OCI-LY7 (cell line): ENCODE results near the gene EPHA1. TPM values are rescaled to one million over a fixed set of nuclear protein-coding genes. Genes with fewer than 3 reads are reported as not detected.

ENCODE experiments used
- BruUV-seq: library from RNA; stranded (reverse); fragments of 400-500 nt; replicated peaks from 2 replicates; lab custom pipeline; 2021; lab: Mats Ljungman, UMichigan
- CTCF ChIA-PET: fragments of 300-600 bp; sonication (Branson Sonifier 250); formaldehyde crosslinking; loops from one replicate; lab custom pipeline; 2022; ENCODE audit warnings: antibody characterized with exemption; ENCODE audit not compliant: unreplicated experiment; lab: Charles Lee
- POLR2A ChIA-PET: fragments of 300-600 bp; sonication (Branson Sonifier 250); formaldehyde crosslinking; loops from one replicate; lab custom pipeline; 2022; ENCODE audit warnings: antibody characterized with exemption; lab: Charles Lee
- DNase-seq: peaks from one replicate; pipeline ENCODE4 v3.0.0-alpha.2; 2015; ENCODE audit warnings: low spot score
- H2AFZ ChIP-seq: fragments of 200-600 bp; sonication (generic), shearing (Covaris generic); 2 replicates; pipeline ENCODE4 v1.6.1; 2014; ENCODE audit warnings: mild to moderate bottlenecking, antibody characterized with exemption, low read length, moderate library complexity
- H3K27ac ChIP-seq: fragments of 200-600 bp; sonication (generic); 2 replicates; pipeline ENCODE4 v1.5.1; 2014; ENCODE audit warnings: mixed run types, low read depth, mild to moderate bottlenecking, moderate library complexity, low read length, inconsistent platforms; ENCODE audit not compliant: poor library complexity, severe bottlenecking
- H3K36me3 ChIP-seq: fragments of 200-600 bp; sonication (generic); 2 replicates; pipeline ENCODE4 v1.6.1; 2014; ENCODE audit warnings: mild to moderate bottlenecking, antibody characterized with exemption, low read length, moderate library complexity, mixed read lengths; ENCODE audit not compliant: insufficient read depth
- H3K4me1 ChIP-seq: fragments of 200-600 bp; sonication (generic); 2 replicates; pipeline ENCODE4 v1.5.1; 2014; ENCODE audit warnings: mild to moderate bottlenecking, low read length; ENCODE audit not compliant: insufficient read depth, poor library complexity, severe bottlenecking
- H3K4me2 ChIP-seq: fragments of 200-600 bp; sonication (generic); 2 replicates; pipeline ENCODE4 v1.6.1; 2014; ENCODE audit warnings: mild to moderate bottlenecking, low read length
- H3K4me3 ChIP-seq: fragments of 200-600 bp; sonication (generic); 2 replicates; pipeline ENCODE4 v1.5.1; 2014; ENCODE audit warnings: mild to moderate bottlenecking, low read depth, low read length; ENCODE audit not compliant: poor library complexity, severe bottlenecking
- H3K79me2 ChIP-seq: fragments of 200-600 bp; sonication (generic); 2 replicates; pipeline ENCODE4 v1.6.1; 2016; ENCODE audit warnings: low read depth, mild to moderate bottlenecking, low read length, moderate library complexity, mixed read lengths; ENCODE audit not compliant: insufficient read depth
- H3K9me2 ChIP-seq: fragments of 200-600 bp; sonication (generic); 2 replicates; pipeline ENCODE4 v1.6.1; 2016; ENCODE audit warnings: mild to moderate bottlenecking, low read length, mixed read lengths; ENCODE audit not compliant: insufficient read depth
- H3K9me3 ChIP-seq: fragments of 200-600 bp; sonication (generic); 2 replicates; pipeline ENCODE4 v1.6.1; 2014; ENCODE audit warnings: mild to moderate bottlenecking, mixed run types, low read length, mixed read lengths
- H4K20me1 ChIP-seq: fragments of 200-600 bp; sonication (generic); 2 replicates; pipeline ENCODE4 v1.6.1; 2014; ENCODE audit warnings: mild to moderate bottlenecking, antibody characterized with exemption, low read length, moderate library complexity, mixed read lengths; ENCODE audit not compliant: insufficient read depth
- EZH2phosphoT487 ChIP-seq: fragments of 200-600 bp; sonication (generic); IDR thresholded peaks from 2 replicates; pipeline ENCODE4 v1.6.1; 2018; ENCODE audit warnings: low read depth, borderline replicate concordance, mild to moderate bottlenecking, mixed run types, antibody characterized with exemption, low read length, moderate library complexity, mixed read lengths
- intact Hi-C: fragments of 100-400 bp; cut with micrococcal nuclease; formaldehyde crosslinking; loops from one replicate; pipeline ENCODE4 v1.10.0; 2022; ENCODE audit not compliant: unreplicated experiment
- total RNA-seq, 2 experiments: library from RNA; depleted of rRNA in 1 of 2; stranded (reverse); fragments of >200 nt in 1 of 2; shearing (Covaris generic) in 1 of 2; gene quantifications; 2 replicates each; pipeline ENCODE4 v1.2.3, GENCODE V29; 2014 to 2022
- TF ChIP-seq, protein P1 (sequence below): fragments of 200-600 bp; sonication (generic); conservative IDR thresholded peaks from 2 replicates; pipeline ENCODE4 v1.5.1; 2014; ENCODE audit warnings: mild to moderate bottlenecking, antibody characterized with exemption, low read length, moderate library complexity, mixed read lengths

EPHA1 gene
- total RNA-seq, 2 experiments from 2014 or later = not detected

DNA sequence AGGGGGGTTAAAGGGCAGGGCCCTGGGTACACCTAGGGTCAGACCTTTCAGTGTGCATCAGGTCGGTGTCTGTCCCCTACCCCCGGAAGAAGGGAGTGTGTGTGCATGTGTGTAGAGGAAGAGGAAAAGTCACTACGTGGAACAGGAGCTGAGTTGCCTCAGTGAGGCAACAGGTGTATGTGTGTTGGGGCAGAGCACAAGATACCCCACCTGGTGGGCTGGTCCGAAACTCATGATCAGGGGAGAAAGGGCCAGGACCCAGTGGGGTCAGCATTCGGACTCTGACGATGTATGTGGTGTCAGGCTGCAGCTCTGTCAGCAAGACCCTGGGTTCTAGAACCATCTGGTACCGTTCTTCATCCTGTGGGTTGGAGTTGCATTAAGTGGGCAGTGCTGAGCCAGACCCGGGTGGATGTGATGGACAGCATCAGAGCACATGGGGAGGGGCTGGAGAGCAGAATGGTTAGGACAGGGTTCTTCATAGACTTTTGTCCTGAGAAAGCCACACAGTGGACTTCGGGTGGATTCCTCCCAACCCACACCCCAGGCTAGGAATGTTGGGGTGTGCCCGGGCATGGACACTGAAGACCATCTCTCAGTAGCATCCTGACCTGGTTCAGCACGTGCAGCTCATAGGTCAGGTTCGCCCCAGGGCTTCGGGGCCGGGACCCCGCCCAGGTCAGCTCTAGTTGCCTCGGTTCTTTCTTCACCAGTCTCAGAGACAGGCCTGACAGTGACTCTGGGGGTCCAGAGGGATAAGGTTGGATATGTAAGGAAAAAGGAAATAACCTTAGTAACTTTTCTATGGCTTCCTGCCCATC is 10.7 kb downstream of the EPHA1 start:
- Histone ChIP-seq H3K79me2 (no peaks in the 10 kb centered on the region), H3K9me2 (no peaks in the 10 kb centered on the region), H3K9me3 (no peaks in the 10 kb centered on the region), H3K36me3 (no peaks in the 10 kb centered on the region), H3K4me1 (no peaks in the 10 kb centered on the region), H2AFZ (no peak overlapping the region), H4K20me1 (no peaks in the 10 kb centered on the region; the same call in 1 of the 2 replicates), H3K4me3 (no peak overlapping the region), H3K27ac (no peak overlapping the region), H3K4me2 (no peak overlapping the region)
- BruUV-seq = no TSS peak
- ChIA-PET CTCF (no interaction called here), POLR2A (no interaction called here)
- DNase-seq = no peak
- intact Hi-C loops = no loop called here
- no peak for TF ChIP-seq EZH2phosphoT487
- TF ChIP-seq, protein P1, sequence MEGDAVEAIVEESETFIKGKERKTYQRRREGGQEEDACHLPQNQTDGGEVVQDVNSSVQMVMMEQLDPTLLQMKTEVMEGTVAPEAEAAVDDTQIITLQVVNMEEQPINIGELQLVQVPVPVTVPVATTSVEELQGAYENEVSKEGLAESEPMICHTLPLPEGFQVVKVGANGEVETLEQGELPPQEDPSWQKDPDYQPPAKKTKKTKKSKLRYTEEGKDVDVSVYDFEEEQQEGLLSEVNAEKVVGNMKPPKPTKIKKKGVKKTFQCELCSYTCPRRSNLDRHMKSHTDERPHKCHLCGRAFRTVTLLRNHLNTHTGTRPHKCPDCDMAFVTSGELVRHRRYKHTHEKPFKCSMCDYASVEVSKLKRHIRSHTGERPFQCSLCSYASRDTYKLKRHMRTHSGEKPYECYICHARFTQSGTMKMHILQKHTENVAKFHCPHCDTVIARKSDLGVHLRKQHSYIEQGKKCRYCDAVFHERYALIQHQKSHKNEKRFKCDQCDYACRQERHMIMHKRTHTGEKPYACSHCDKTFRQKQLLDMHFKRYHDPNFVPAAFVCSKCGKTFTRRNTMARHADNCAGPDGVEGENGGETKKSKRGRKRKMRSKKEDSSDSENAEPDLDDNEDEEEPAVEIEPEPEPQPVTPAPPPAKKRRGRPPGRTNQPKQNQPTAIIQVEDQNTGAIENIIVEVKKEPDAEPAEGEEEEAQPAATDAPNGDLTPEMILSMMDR = no peak

DNA sequence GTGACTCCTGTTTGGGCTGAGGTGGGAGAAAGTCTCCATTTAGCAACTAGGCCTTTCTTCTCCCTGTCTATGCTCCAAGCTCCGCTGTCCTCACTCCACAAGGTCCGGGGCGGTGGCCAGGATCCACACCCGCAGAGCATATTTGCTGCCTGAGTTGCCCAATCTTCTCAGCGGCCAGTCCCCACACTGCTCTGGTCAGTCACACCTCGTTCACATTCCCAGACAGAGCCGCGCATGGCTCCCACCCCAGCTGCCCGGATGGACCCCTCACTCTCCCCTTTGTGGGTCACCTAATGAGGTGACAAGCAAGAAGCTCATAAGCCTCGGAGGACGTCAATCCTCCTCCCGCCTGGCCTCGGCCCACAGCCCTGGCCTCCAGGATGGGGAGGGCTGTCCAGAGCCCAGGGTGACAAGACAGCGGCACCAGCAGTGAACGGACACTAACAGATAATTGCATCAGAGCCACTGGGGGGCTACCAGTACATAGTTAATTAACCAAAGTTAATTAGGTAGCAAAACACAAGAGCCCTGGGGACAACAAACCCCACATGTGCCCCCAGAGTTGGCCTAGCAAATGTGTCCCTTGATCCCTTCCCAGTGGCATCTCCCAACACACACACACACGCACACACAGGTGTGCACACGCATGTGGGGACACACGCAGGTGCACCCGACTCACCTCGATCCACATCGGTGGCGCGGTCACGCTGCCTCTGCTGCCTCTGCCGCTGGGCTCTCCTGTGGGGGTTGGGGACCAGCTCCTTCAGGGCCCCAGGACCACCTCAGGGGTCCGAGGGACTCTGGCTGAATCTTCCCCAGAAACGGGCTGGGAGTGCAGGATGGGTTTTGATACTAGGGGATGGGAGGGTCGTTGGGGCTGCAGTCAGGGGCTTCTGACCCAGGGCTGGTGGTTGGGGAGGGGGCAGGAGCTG is 11.8 kb downstream of the EPHA1 start:
- intact Hi-C loops = no loop called here
- ChIA-PET CTCF (no interaction called here), POLR2A (no interaction called here)
- no peak for DNase-seq
- no peak overlapping the region for H3K4me2 ChIP-seq
- BruUV-seq = no TSS peak
- no peak overlapping the region for H3K4me3 ChIP-seq
- H3K9me2 ChIP-seq = no peaks in the 10 kb centered on the region
- TF ChIP-seq EZH2phosphoT487 = no peak
- TF ChIP-seq, protein P1 = no peak
- H3K4me1 ChIP-seq = no peaks in the 10 kb centered on the region
- no peak overlapping the region for H2AFZ ChIP-seq
- no peaks in the 10 kb centered on the region for H3K36me3 ChIP-seq
- H3K27ac ChIP-seq = no peak overlapping the region
- H3K9me3 ChIP-seq = no peaks in the 10 kb centered on the region
- no peaks in the 10 kb centered on the region; the same call in 1 of the 2 replicates for H4K20me1 ChIP-seq
- no peaks in the 10 kb centered on the region for H3K79me2 ChIP-seq
